HepG2 (cell line): Measurements from ENCODE around the gene PANK2. TPM values are rescaled to one million over a fixed set of nuclear protein-coding genes. Genes with fewer than 3 reads are reported as not detected.

Experiments
- ATAC-seq: fragments of 200-7000 bp; cut with Tn5 transposase; 3 replicates; pipeline ENCODE4 v1.9.1; 2020; ENCODE audit warnings: mild to moderate bottlenecking, moderate library complexity
- BruUV-seq: library from RNA; stranded (reverse); fragments of 400-500 nt; replicated peaks from 2 replicates; lab custom pipeline; 2021; lab: Mats Ljungman, UMichigan
- CTCF ChIA-PET: fragments of 300-600 bp; formaldehyde crosslinking; extraction: SDS; loops from one replicate; lab custom pipeline; 2021; ENCODE audit warnings: low total read pairs, inconsistent platforms, low intra/inter-chr PET ratio; lab: Yijun Ruan, JAX
- POLR2A ChIA-PET: fragments of 350-600 bp; sonication (Branson Sonifier 250); formaldehyde crosslinking; loops from one replicate; lab custom pipeline; 2020; ENCODE audit warnings: antibody characterized with exemption, inconsistent platforms; lab: Yijun Ruan, JAX
- DNase-seq: peaks from one replicate; pipeline ENCODE4 v3.0.0-alpha.2; 2015; ENCODE audit warnings: low spot score
- FAIRE-seq: peaks from 3 replicates; lab custom pipeline; 2011; peaks lifted over from hg19 to GRCh38; lab: Jason Lieb, UNC
- H2AFZ ChIP-seq: one replicate; pipeline ENCODE4 v1.6.1; 2011; ENCODE audit warnings: low read length, inconsistent platforms
- H3K27ac ChIP-seq: fragments of 300-600 bp; 3 replicates; pipeline ENCODE4 v1.8.0; 2011; ENCODE audit warnings: mixed run types, mild to moderate bottlenecking, mixed read lengths, low read length, inconsistent platforms; ENCODE audit not compliant: insufficient read depth; ENCODE audit errors: extremely low read length
- H3K27me3 ChIP-seq, 2 experiments: fragments of 200-600 bp in 1 of 2; 2 replicates in 1 of 2; 3 replicates in 1 of 2; pipeline versions ENCODE4 v1.6.0 to v1.8.0; 2011; ENCODE audit warnings: low read length in 2 of 2, mild to moderate bottlenecking in 2 of 2, moderate library complexity in 2 of 2, inconsistent platforms in 1 of 2; ENCODE audit not compliant: insufficient read depth in 2 of 2, control insufficient read depth in 1 of 2
- H3K36me3 ChIP-seq, 2 experiments: fragments of 200-600 bp in 1 of 2; replicated peaks in 1 of 2; 2 replicates in 1 of 2; 3 replicates in 1 of 2; pipeline versions ENCODE4 v1.5.1 to v1.8.0; 2011; ENCODE audit warnings: low read length in 2 of 2, inconsistent platforms in 1 of 2; ENCODE audit not compliant: insufficient read depth in 2 of 2, control insufficient read depth in 1 of 2
- H3K4me1 ChIP-seq: 2 replicates; pipeline ENCODE4 v1.5.1; 2012; ENCODE audit warnings: low read length, inconsistent platforms; ENCODE audit not compliant: insufficient read depth
- H3K4me2 ChIP-seq: 2 replicates; pipeline ENCODE4 v1.6.0; 2011; ENCODE audit warnings: low read depth, low read length, inconsistent platforms
- H3K4me3 ChIP-seq, 3 experiments: fragments of 200-600 bp in 1 of 3; sonication (generic), shearing (Covaris generic) in 1 of 3; replicated peaks in 1 of 3; 2 replicates each; pipeline ENCODE4 v1.5.1; 2011 to 2016; ENCODE audit warnings: low read length in 3 of 3, inconsistent platforms in 2 of 3, low read depth in 2 of 3, mild to moderate bottlenecking in 2 of 3, control low read depth in 1 of 3, mixed read lengths in 1 of 3; ENCODE audit not compliant: insufficient read depth in 1 of 3
- H3K79me2 ChIP-seq: one replicate; pipeline ENCODE4 v1.6.1; 2011; ENCODE audit warnings: low read length, inconsistent platforms; ENCODE audit not compliant: insufficient read depth
- H3K9ac ChIP-seq: 2 replicates; pipeline ENCODE4 v1.6.0; 2011; ENCODE audit warnings: mild to moderate bottlenecking, low read depth, low read length, inconsistent platforms; ENCODE audit not compliant: insufficient read depth
- H3K9me3 ChIP-seq: 2 replicates; pipeline ENCODE4 v1.5.1; 2012; ENCODE audit warnings: mild to moderate bottlenecking, low read length
- H4K20me1 ChIP-seq: 2 replicates; pipeline ENCODE4 v1.6.0; 2011; ENCODE audit warnings: inconsistent platforms, mild to moderate bottlenecking, low read length, moderate library complexity; ENCODE audit not compliant: insufficient read depth
- SOX5 ChIP-seq: IDR thresholded peaks from 2 replicates; pipeline ENCODE4 v1.6.1; 2016; ENCODE audit warnings: borderline replicate concordance
- TARDBP ChIP-seq: sonication (generic); formaldehyde crosslinking; IDR thresholded peaks from 2 replicates; pipeline ENCODE4 v1.8.0; 2022; ENCODE audit warnings: mild to moderate bottlenecking, missing genetic modification reagents
- TCF12 ChIP-seq, 2 experiments: fragments of 450-650 bp in 1 of 2; sonication (generic) in 1 of 2; formaldehyde crosslinking in 1 of 2; IDR thresholded peaks; 2 replicates each; pipeline versions ENCODE4 v1.6.1 to v1.8.0; 2017 to 2022; ENCODE audit warnings: antibody characterized with exemption in 1 of 2, mild to moderate bottlenecking in 1 of 2, missing genetic modification reagents in 1 of 2, moderate library complexity in 1 of 2
- TP53 ChIP-seq: sonication (generic); formaldehyde crosslinking; conservative IDR thresholded peaks from 2 replicates; pipeline ENCODE4 v1.4.0; 2020; ENCODE audit warnings: missing genetic modification reagents
- ZMYM3 ChIP-seq: sonication (generic); formaldehyde crosslinking; IDR thresholded peaks from 2 replicates; pipeline ENCODE4 v1.5.1; 2020; ENCODE audit warnings: mild to moderate bottlenecking, missing genetic modification reagents
- ZNF121 ChIP-seq: sonication (generic); formaldehyde crosslinking; IDR thresholded peaks from 2 replicates; pipeline ENCODE4 v1.5.0; 2020; ENCODE audit warnings: mild to moderate bottlenecking, missing genetic modification reagents
- ZNF225 ChIP-seq: sonication (generic); formaldehyde crosslinking; IDR thresholded peaks from 2 replicates; pipeline ENCODE4 v1.4.0; 2020; ENCODE audit warnings: mild to moderate bottlenecking, missing genetic modification reagents
- ZNF770 ChIP-seq: sonication (generic); formaldehyde crosslinking; IDR thresholded peaks from 2 replicates; pipeline ENCODE4 v1.5.0; 2020; ENCODE audit warnings: mild to moderate bottlenecking, missing genetic modification reagents
- WGBS: methylation state at CpG from one replicate; pipeline ENCODE4 v1.1.6; 2017; ENCODE audit warnings: low lambda C conversion rate; 5-methylcytosine and 5-hydroxymethylcytosine counted together
- in situ Hi-C: cut with HindIII; loops from 2 replicates; pipeline ENCODE4 v1.10.0; 2017; ENCODE audit warnings: low pct_unique_long_range_greater_than_20kb; ENCODE audit not compliant: extremely low pct_ligation_motif_present
- intact Hi-C: fragments of 100-400 bp; cut with micrococcal nuclease; formaldehyde crosslinking; loops from one replicate; pipeline ENCODE4 v1.10.0; 2022; ENCODE audit not compliant: unreplicated experiment
- polyA plus RNA-seq, 8 experiments: library from polyadenylated mRNA; depleted of rRNA in 3 of 8; stranded (reverse) in 7 of 8; unstranded in 1 of 8; fragments of >200 nt; fragmentation: Illumina TruSeq in 4 of 8; extraction: Trizol in 4 of 8; gene quantifications; 2 replicates each; pipeline versions ENCODE4 v1.2.1 to v1.2.3, GENCODE V29; 2011 to 2016; ENCODE audit warnings: low read depth in 4 of 8, missing spikeins in 1 of 8, mixed read lengths in 1 of 8; ENCODE audit not compliant: insufficient read depth in 1 of 8
- total RNA-seq, 5 experiments: library from RNA; depleted of rRNA; stranded (reverse); fragments of >200 nt; fragmentation: Illumina TruSeq; extraction: Trizol; gene quantifications; 2 replicates each; pipeline ENCODE4 v1.2.3, GENCODE V29; 2016; ENCODE audit warnings: low read depth in 1 of 5

The PANK2 gene
- total and polyA plus RNA-seq, 2 of the 13 experiments (the other 11 are each of a cell fraction or from before 2014, with no cell fraction given): 39.2 to 123 TPM

DNA sequence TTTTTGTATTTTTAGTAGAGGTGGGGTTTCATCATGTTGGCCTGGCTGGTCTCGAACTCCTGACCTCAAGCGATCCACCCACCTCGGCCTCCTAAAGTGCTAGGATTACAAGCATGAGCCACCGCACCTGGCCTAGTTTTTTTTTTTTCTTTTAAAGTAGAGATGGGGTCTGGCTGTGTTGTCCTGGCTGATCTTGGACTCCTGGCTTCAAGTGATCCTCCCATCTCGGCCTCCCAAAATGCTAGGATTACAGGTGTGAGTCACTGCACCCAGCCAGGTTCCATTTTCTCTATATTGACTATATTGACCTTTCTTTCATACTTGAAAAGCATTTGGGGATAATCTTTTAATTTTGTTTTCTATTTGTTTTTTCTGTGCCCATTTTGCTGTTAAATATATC, 13.3 kb downstream of the PANK2 start:
- H4K20me1 ChIP-seq: peaks cover 96% of the 10 kb centered on the region
- no peaks in the 10 kb centered on the region for H3K9me3 ChIP-seq
- POLR2A ChIA-PET: interaction anchor here (1.2 kb wide), 1 partner anchor 14 kb away, joined by 3 read pairs; the partner anchor contains the start of gene PANK2
- ATAC-seq: no peak
- no peak overlapping the region for H3K4me3 ChIP-seq
- CTCF ChIA-PET: no interaction called here
- 93% methylated on average over 5 of the region's 5 CpGs for WGBS
- TF ChIP-seq TP53 (CRISPR knock-in tag): no peak
- TF ChIP-seq ZMYM3 (CRISPR knock-in tag): peak; percentile 75
- no peak for TF ChIP-seq SOX5 (CRISPR knock-in tag)
- TF ChIP-seq ZNF225: no peak
- peak; percentile 94 for TF ChIP-seq ZNF770
- no peak for TF ChIP-seq TCF12 (IDR thresholded peaks at IDR 0.05)
- no peak for TF ChIP-seq TCF12 (CRISPR knock-in tag; IDR thresholded peaks at IDR 0.05)
- TF ChIP-seq ZNF121 (CRISPR knock-in tag): peak; percentile 95
- TF ChIP-seq TARDBP (CRISPR knock-in tag): no peak
- H3K36me3 ChIP-seq: peaks cover 2 to 35% of the 10 kb centered on the region in 2 experiments; a peak in 3 of 5 replicates
- DNase-seq: no peak
- H3K9ac ChIP-seq: no peak overlapping the region
- no TSS peak for BruUV-seq
- no peak for FAIRE-seq
- no peak overlapping the region for H2AFZ ChIP-seq
- no peaks in the 10 kb centered on the region for H3K27me3 ChIP-seq
- no peak overlapping the region for H3K4me2 ChIP-seq
- intact Hi-C loops (no loop called here), in situ Hi-C loops (no loop called here)
- peaks cover 98% of the 10 kb centered on the region for H3K79me2 ChIP-seq
- H3K4me1 ChIP-seq: peaks cover 73% of the 10 kb centered on the region
- no peak overlapping the region for H3K27ac ChIP-seq
